HG02798 (cell line): ENCODE results near the gene HCRTR1.

Experiments used
- ATAC-seq: cut with Tn5 transposase; IDR thresholded peaks from one replicate; pipeline ENCODE4 v1.9.1; 2021; ENCODE audit warnings: mild to moderate bottlenecking; ENCODE audit not compliant: unreplicated experiment, poor library complexity

Gene HCRTR1

GRCh38 chr1:31617218-31617915 lies at the start of gene HCRTR1:
HCRTR1 (plus strand) TSS chr1:31617689; CDS start chr1:31619193, 1,504 bp downstream.
- ATAC-seq: no peak

GRCh38 chr1:31567956-31568570 lies 49.4 kb upstream of the HCRTR1 start:
- no peak for ATAC-seq

GRCh38 chr1:31568895-31569595 lies 48.4 kb upstream of the HCRTR1 start:
- no peak for ATAC-seq

- no peak for ATAC-seq
Observed at GRCh38 chr1:31569596-31570173, 47.8 kb upstream of the HCRTR1 start.

GRCh38 chr1:31570228-31570627 lies 47.3 kb upstream of the HCRTR1 start:
- no peak for ATAC-seq

GRCh38 chr1:31570906-31571305 lies 46.6 kb upstream of the HCRTR1 start:
- ATAC-seq: no peak

- no peak for ATAC-seq
Observed at GRCh38 chr1:31571340-31572295, 45.9 kb upstream of the HCRTR1 start.

GRCh38 chr1:31572323-31573104 lies 45.0 kb upstream of the HCRTR1 start:
- ATAC-seq: no peak

- ATAC-seq: no peak
Observed at GRCh38 chr1:31573261-31573660, 44.2 kb upstream of the HCRTR1 start.

- no peak for ATAC-seq
Observed at GRCh38 chr1:31574749-31575368, 42.6 kb upstream of the HCRTR1 start.

GRCh38 chr1:31575369-31576140 lies 41.9 kb upstream of the HCRTR1 start:
- ATAC-seq: no peak

- no peak for ATAC-seq
Observed at GRCh38 chr1:31576201-31576669, 41.3 kb upstream of the HCRTR1 start, which contains the start of gene TINAGL1. TINAGL1 (plus strand) TSS chr1:31576515; CDS start chr1:31577149, 634 bp downstream.

- no peak for ATAC-seq
Observed at GRCh38 chr1:31576743-31577455, 40.6 kb upstream of the HCRTR1 start.

- no peak for ATAC-seq
Observed at GRCh38 chr1:31577515-31578192, 39.8 kb upstream of the HCRTR1 start.

- ATAC-seq: no peak
Observed at GRCh38 chr1:31579374-31579773, 38.1 kb upstream of the HCRTR1 start.

GRCh38 chr1:31580513-31580870 lies 37.0 kb upstream of the HCRTR1 start:
- no peak for ATAC-seq
